Measurements from ENCODE around the gene ZNF549.

Gene ZNF549

DNA sequence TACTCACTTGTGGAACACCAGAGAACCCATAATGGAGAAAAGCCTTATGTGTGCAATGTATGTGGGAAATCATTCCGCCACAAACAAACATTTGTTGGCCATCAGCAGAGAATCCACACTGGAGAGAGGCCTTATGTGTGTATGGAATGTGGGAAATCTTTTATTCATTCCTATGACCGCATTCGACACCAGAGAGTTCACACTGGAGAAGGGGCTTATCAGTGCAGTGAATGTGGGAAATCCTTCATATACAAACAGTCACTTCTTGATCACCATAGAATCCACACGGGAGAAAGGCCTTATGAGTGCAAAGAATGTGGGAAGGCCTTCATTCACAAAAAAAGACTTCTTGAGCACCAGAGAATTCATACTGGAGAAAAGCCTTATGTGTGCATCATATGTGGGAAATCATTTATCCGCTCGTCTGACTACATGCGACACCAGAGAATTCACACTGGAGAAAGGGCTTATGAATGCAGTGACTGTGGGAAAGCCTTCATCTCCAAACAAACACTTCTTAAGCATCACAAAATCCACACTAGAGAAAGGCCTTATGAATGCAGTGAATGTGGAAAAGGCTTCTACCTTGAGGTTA is 10.9 kb downstream of the ZNF549 start:
- Histone ChIP-seq H3K9ac (ENCODE audit: low read length) (no peak overlapping the region), H3K4ac (ENCODE audit: low read depth, low read length) (no peak overlapping the region), H3K79me2 (ENCODE audit: control insufficient read depth, insufficient read depth, low read length) (peaks cover 3% of the 10 kb centered on the region), H3K27ac (ENCODE audit: low read depth, low read length) (no peak overlapping the region), H2BK120ac (ENCODE audit: low read depth, low read length) (no peak overlapping the region), H2BK5ac (ENCODE audit: low read length) (no peak overlapping the region), H2BK15ac (replicated peaks; ENCODE audit: low read depth) (no peak overlapping the region), H3K4me3 (ENCODE audit: low read length) (peak overlapping the region; percentile 13), H3K23ac (ENCODE audit: low read length) (no peak overlapping the region), H3K4me2 (ENCODE audit: low read length) (no peak overlapping the region), H4K8ac (ENCODE audit: low read depth, low read length) (no peak overlapping the region), H3K79me1 (ENCODE audit: low read length) (peaks cover 6% of the 10 kb centered on the region), H3K27me3 (ENCODE audit: insufficient read depth, low read length, poor library complexity) (no peaks in the 10 kb centered on the region), H3K36me3 (ENCODE audit: control insufficient read depth, insufficient read depth, low read length) (peaks cover 39% of the 10 kb centered on the region), H3K56ac (ENCODE audit: low read length) (no peak overlapping the region), H3K4me1 (ENCODE audit: control insufficient read depth, low read depth, low read length) (no peaks in the 10 kb centered on the region), H2AK5ac (ENCODE audit: low read length) (no peak overlapping the region), H3K18ac (ENCODE audit: low read length) (no peak overlapping the region), H4K5ac (ENCODE audit: low read length) (no peak overlapping the region)
- no CpG with 5 or more reads among the region's 7 CpGs for WGBS (ENCODE audit: extremely low coverage, insufficient coverage, low lambda C conversion rate)
- DNase-seq, result peak; percentile 21

DNA sequence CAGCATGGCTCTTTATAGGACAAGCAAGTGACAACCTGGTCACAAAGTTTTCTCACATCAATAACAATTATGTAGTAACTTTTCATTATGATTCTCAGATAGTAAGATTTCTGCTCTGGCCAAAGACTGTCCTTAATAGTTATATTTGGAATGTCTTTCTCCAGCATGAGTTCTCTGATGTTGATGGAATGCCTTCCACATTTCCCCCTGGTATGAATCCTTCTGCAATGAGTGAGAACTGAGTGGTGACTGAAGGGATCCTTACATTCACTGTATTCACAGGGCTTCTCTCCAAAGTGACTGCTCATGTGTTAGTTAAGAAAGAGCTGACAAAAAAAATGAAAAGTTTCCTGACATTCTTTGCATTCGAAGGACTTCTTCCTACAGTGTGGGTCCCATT is 19.4 kb downstream of the ZNF549 start:
- no peak overlapping the region for H2BK5ac ChIP-seq (ENCODE audit: low read length)
- no CpG with 5 or more reads among the region's 1 CpG for WGBS (ENCODE audit: extremely low coverage, insufficient coverage, low lambda C conversion rate)
- H3K56ac ChIP-seq (ENCODE audit: low read length), result no peak overlapping the region
- no peak overlapping the region for H4K5ac ChIP-seq (ENCODE audit: low read length)
- no peaks in the 10 kb centered on the region for H3K4me1 ChIP-seq (ENCODE audit: control insufficient read depth, low read depth, low read length)
- H3K23ac ChIP-seq (ENCODE audit: low read length), result no peak overlapping the region
- H3K4me2 ChIP-seq (ENCODE audit: low read length), result no peak overlapping the region
- no peaks in the 10 kb centered on the region for H3K79me1 ChIP-seq (ENCODE audit: low read length)
- no peak overlapping the region for H2BK120ac ChIP-seq (ENCODE audit: low read depth, low read length)
- DNase-seq, result no peak
- no peak overlapping the region for H3K18ac ChIP-seq (ENCODE audit: low read length)
- no peak overlapping the region for H3K9ac ChIP-seq (ENCODE audit: low read length)
- H2AK5ac ChIP-seq (ENCODE audit: low read length), result no peak overlapping the region
- H3K4ac ChIP-seq (ENCODE audit: low read depth, low read length), result no peak overlapping the region
- no peaks in the 10 kb centered on the region for H3K27me3 ChIP-seq (ENCODE audit: insufficient read depth, low read length, poor library complexity)
- no peak overlapping the region for H4K8ac ChIP-seq (ENCODE audit: low read depth, low read length)
- peaks cover 24% of the 10 kb centered on the region for H3K36me3 ChIP-seq (ENCODE audit: control insufficient read depth, insufficient read depth, low read length)
- no peaks in the 10 kb centered on the region for H3K79me2 ChIP-seq (ENCODE audit: control insufficient read depth, insufficient read depth, low read length)
- H3K4me3 ChIP-seq (ENCODE audit: low read length), result peak overlapping the region; percentile 20
- no peak overlapping the region for H2BK15ac ChIP-seq (replicated peaks; ENCODE audit: low read depth)
- H3K27ac ChIP-seq (ENCODE audit: low read depth, low read length), result no peak overlapping the region

DNA sequence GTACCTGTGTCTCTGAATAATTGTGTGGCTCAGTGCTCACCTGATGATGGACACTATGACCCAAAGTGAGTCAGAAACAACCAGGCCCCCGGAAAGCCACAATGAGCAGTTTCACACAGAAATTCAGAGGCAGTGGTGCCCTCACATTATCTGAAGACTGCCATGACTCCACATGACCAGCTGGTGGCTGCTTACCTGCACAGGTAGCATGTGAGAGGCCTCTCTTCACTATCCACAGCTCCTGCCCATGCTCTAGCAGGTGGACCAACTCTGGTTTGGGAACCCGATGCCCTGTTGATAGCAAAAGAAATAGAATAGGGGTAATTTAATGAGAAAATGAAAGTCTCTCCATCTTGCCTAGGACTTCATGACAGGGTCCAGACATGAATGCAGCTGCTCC is 25.3 kb downstream of the ZNF549 start:
- Histone ChIP-seq H4K5ac (ENCODE audit: low read length) (no peak overlapping the region), H3K9ac (ENCODE audit: low read length) (no peak overlapping the region), H2AK5ac (ENCODE audit: low read length) (no peak overlapping the region), H3K18ac (ENCODE audit: low read length) (no peak overlapping the region), H3K4ac (ENCODE audit: low read depth, low read length) (no peak overlapping the region), H3K27ac (ENCODE audit: low read depth, low read length) (no peak overlapping the region), H2BK5ac (ENCODE audit: low read length) (no peak overlapping the region), H3K4me3 (ENCODE audit: low read length) (no peak overlapping the region), H4K8ac (ENCODE audit: low read depth, low read length) (no peak overlapping the region), H3K27me3 (ENCODE audit: insufficient read depth, low read length, poor library complexity) (no peaks in the 10 kb centered on the region), H3K4me2 (ENCODE audit: low read length) (no peak overlapping the region), H3K56ac (ENCODE audit: low read length) (no peak overlapping the region), H3K36me3 (ENCODE audit: control insufficient read depth, insufficient read depth, low read length) (peaks cover 8% of the 10 kb centered on the region), H3K23ac (ENCODE audit: low read length) (no peak overlapping the region), H3K79me2 (ENCODE audit: control insufficient read depth, insufficient read depth, low read length) (no peaks in the 10 kb centered on the region), H3K79me1 (ENCODE audit: low read length) (no peaks in the 10 kb centered on the region), H2BK15ac (replicated peaks; ENCODE audit: low read depth) (no peak overlapping the region), H2BK120ac (ENCODE audit: low read depth, low read length) (no peak overlapping the region), H3K4me1 (ENCODE audit: control insufficient read depth, low read depth, low read length) (no peaks in the 10 kb centered on the region)
- no CpG with 5 or more reads among the region's 2 CpGs for WGBS (ENCODE audit: extremely low coverage, insufficient coverage, low lambda C conversion rate)
- DNase-seq, result no peak

DNA sequence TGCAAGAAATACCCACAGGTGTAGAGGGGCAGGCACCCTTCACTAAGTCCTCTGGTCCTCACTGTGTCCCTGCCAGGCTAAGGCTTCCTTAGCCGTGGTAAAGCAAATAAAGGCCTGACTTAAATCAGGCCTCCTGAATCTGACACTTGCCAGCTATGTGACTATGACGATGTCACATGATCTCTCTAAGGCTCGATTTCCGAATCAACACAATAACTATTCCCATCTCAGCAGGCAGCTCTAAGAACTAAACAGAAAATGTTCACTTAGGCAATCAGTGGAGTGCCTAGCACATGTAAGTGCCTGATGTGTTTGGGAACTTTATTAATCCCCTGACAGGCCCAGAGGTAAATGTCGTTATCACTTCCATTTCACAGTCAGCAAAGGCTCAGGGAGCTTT is 30.5 kb downstream of the ZNF549 start:
- Histone ChIP-seq H3K9ac (ENCODE audit: low read length) (no peak overlapping the region), H3K36me3 (ENCODE audit: control insufficient read depth, insufficient read depth, low read length) (no peaks in the 10 kb centered on the region), H2BK15ac (replicated peaks; ENCODE audit: low read depth) (no peak overlapping the region), H3K4ac (ENCODE audit: low read depth, low read length) (no peak overlapping the region), H3K56ac (ENCODE audit: low read length) (no peak overlapping the region), H4K5ac (ENCODE audit: low read length) (no peak overlapping the region), H3K23ac (ENCODE audit: low read length) (no peak overlapping the region), H3K4me1 (ENCODE audit: control insufficient read depth, low read depth, low read length) (peaks cover 4% of the 10 kb centered on the region), H3K27me3 (ENCODE audit: insufficient read depth, low read length, poor library complexity) (no peaks in the 10 kb centered on the region), H3K79me1 (ENCODE audit: low read length) (peaks cover 12% of the 10 kb centered on the region), H4K8ac (ENCODE audit: low read depth, low read length) (no peak overlapping the region), H3K18ac (ENCODE audit: low read length) (no peak overlapping the region), H2BK5ac (ENCODE audit: low read length) (no peak overlapping the region), H2BK120ac (ENCODE audit: low read depth, low read length) (no peak overlapping the region), H3K4me3 (ENCODE audit: low read length) (no peak overlapping the region), H3K4me2 (ENCODE audit: low read length) (no peak overlapping the region), H3K27ac (ENCODE audit: low read depth, low read length) (no peak overlapping the region), H2AK5ac (ENCODE audit: low read length) (no peak overlapping the region), H3K79me2 (ENCODE audit: control insufficient read depth, insufficient read depth, low read length) (peaks cover 7% of the 10 kb centered on the region)
- DNase-seq, result no peak
- WGBS (ENCODE audit: extremely low coverage, insufficient coverage, low lambda C conversion rate), result no CpG with 5 or more reads among the region's 5 CpGs

DNA sequence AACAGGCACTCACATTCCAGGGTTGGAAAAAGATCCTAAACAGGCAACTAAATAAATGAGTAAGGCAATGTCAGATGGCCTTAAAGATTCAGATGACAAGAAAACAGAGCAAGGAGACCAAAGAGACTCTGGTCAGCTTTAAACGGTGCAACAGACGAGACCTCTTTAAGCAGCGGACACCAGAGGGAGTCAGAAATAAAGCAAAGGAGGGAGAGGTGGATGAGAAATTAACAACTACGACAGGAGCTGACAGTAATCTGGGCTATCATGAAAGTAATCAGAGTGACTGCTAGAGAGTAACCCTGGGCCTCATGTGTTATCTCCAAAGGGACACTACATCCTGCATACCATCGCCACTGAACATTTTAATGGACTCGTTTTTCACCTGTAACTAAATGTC is 31.4 kb downstream of the ZNF549 start:
- Histone ChIP-seq H2BK15ac (replicated peaks; ENCODE audit: low read depth) (no peak overlapping the region), H3K79me1 (ENCODE audit: low read length) (peaks cover 12% of the 10 kb centered on the region), H2AK5ac (ENCODE audit: low read length) (no peak overlapping the region), H4K8ac (ENCODE audit: low read depth, low read length) (no peak overlapping the region), H3K27me3 (ENCODE audit: insufficient read depth, low read length, poor library complexity) (no peaks in the 10 kb centered on the region), H3K36me3 (ENCODE audit: control insufficient read depth, insufficient read depth, low read length) (no peaks in the 10 kb centered on the region), H3K4ac (ENCODE audit: low read depth, low read length) (no peak overlapping the region), H3K4me1 (ENCODE audit: control insufficient read depth, low read depth, low read length) (peaks cover 4% of the 10 kb centered on the region), H3K79me2 (ENCODE audit: control insufficient read depth, insufficient read depth, low read length) (peaks cover 7% of the 10 kb centered on the region), H3K18ac (ENCODE audit: low read length) (no peak overlapping the region), H3K23ac (ENCODE audit: low read length) (no peak overlapping the region), H3K4me3 (ENCODE audit: low read length) (peak overlapping the region; percentile 97), H3K27ac (ENCODE audit: low read depth, low read length) (no peak overlapping the region), H3K9ac (ENCODE audit: low read length) (peak overlapping the region; percentile 96), H3K56ac (ENCODE audit: low read length) (peak overlapping the region; percentile 97), H3K4me2 (ENCODE audit: low read length) (peak overlapping the region; percentile 47), H2BK5ac (ENCODE audit: low read length) (no peak overlapping the region), H2BK120ac (ENCODE audit: low read depth, low read length) (no peak overlapping the region), H4K5ac (ENCODE audit: low read length) (no peak overlapping the region)
- no CpG with 5 or more reads among the region's 6 CpGs for WGBS (ENCODE audit: extremely low coverage, insufficient coverage, low lambda C conversion rate)
- peak; percentile 51 for DNase-seq

DNA sequence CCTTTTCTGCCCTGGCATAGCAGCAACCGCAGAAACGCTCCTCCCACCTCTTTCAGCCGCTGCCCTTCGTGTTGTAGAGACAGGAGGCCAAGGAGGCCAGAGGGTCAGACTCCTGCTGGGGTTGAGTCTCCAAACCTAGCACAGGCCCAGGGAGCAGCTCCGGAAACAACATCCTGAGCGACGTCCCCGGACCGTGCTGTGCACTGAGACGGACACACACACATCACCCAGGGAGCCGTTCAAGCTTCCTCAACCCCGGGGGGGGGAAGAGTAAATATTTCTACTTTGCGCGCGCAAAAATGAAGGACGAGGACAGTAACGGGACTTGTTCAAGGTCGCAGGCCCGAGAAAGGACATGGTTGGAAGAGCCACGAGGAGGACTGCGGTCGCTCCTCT is 31.9 kb downstream of the ZNF549 start:
- H4K5ac ChIP-seq (ENCODE audit: low read length), result no peak overlapping the region
- H3K27me3 ChIP-seq (ENCODE audit: insufficient read depth, low read length, poor library complexity), result no peaks in the 10 kb centered on the region
- no peak overlapping the region for H3K4ac ChIP-seq (ENCODE audit: low read depth, low read length)
- no peak overlapping the region for H3K27ac ChIP-seq (ENCODE audit: low read depth, low read length)
- no peak overlapping the region for H2BK120ac ChIP-seq (ENCODE audit: low read depth, low read length)
- peaks cover 7% of the 10 kb centered on the region for H3K79me2 ChIP-seq (ENCODE audit: control insufficient read depth, insufficient read depth, low read length)
- peak overlapping the region; percentile 96 for H3K9ac ChIP-seq (ENCODE audit: low read length)
- WGBS (ENCODE audit: extremely low coverage, insufficient coverage, low lambda C conversion rate), result no CpG with 5 or more reads among the region's 22 CpGs
- H3K18ac ChIP-seq (ENCODE audit: low read length), result no peak overlapping the region
- no peak overlapping the region for H2BK5ac ChIP-seq (ENCODE audit: low read length)
- peak overlapping the region; percentile 97 for H3K56ac ChIP-seq (ENCODE audit: low read length)
- H3K4me3 ChIP-seq (ENCODE audit: low read length), result peak overlapping the region; percentile 97
- peak overlapping the region; percentile 57 for H3K23ac ChIP-seq (ENCODE audit: low read length)
- peaks cover 4% of the 10 kb centered on the region for H3K4me1 ChIP-seq (ENCODE audit: control insufficient read depth, low read depth, low read length)
- no peak overlapping the region for H4K8ac ChIP-seq (ENCODE audit: low read depth, low read length)
- peaks cover 12% of the 10 kb centered on the region for H3K79me1 ChIP-seq (ENCODE audit: low read length)
- DNase-seq, result peak; percentile 56
- no peak overlapping the region for H2AK5ac ChIP-seq (ENCODE audit: low read length)
- H2BK15ac ChIP-seq (replicated peaks; ENCODE audit: low read depth), result no peak overlapping the region
- no peaks in the 10 kb centered on the region for H3K36me3 ChIP-seq (ENCODE audit: control insufficient read depth, insufficient read depth, low read length)
- peak overlapping the region; percentile 47 for H3K4me2 ChIP-seq (ENCODE audit: low read length)

All from mesendoderm (in vitro differentiated cells).